ENCODE results near the gene LAMP2. TPM values are rescaled to one million over a fixed set of nuclear protein-coding genes. Genes with fewer than 3 reads are reported as not detected.

LAMP2 gene
- total RNA-seq (2021) (92.4 and 123 TPM in 2 replicates), Bru-seq, nascent RNA (percentile 87 among the genes with signal in this experiment), BruChase-seq, experiment 1, labeled RNA remaining after a 2-hour chase (percentile 91 among the genes with signal in this experiment), BruChase-seq, experiment 2, labeled RNA remaining after a 6-hour chase (percentile 90 among the genes with signal in this experiment)
- long read RNA-seq, full-length matches to known transcripts: 469 of 501 reads
- long read RNA-seq, partial matches to known transcripts: 2 of 501 reads
- long read RNA-seq, other reads (novel, unspliced or antisense): 30 of 501 reads

DNA sequence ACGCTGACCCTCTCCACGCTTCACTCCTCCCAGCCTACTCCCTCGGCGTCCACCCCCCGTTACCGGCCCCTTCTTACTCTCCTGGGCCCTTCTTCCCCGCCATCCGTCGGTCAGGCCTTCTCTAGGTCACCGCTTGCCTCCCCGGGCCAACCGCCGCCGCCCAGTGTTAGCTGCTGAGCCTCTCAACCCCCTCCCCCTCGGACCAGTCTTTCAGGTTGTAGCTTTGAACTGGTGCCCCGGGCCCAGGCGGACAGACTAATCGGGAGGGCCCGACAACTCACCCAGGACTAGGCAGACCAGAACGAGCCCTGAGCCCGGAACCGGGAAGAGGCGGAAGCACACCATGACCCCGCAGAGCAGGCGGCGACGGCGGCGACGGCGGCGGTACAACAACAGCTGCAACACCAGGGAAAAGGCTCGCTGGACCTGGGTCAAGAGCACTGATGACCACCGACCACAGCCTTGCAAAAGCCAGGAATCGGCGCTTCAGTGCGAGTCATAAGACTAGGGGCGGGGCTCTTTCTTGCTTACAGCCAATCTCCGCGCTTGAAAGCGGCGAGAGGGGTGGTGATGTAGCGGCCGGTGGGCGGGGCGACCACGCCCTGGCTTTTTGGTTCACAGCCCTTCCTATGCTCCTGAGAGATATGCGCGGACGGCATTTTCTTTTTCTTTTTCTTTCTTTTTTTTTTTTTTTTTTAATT lies at the start of gene LAMP2:
Gene LAMP2 (minus strand): TSS at position 472 of the 701 bp plus-strand sequence. CDS start 127 bp downstream, at position 345.
- DNase-seq: peak; percentile 86 to 91
- peak within 1 kb of the TSS; percentile 85 for H3K27ac ChIP-seq
- H3K4me1 ChIP-seq (replicated peaks; ENCODE audit: insufficient read depth): peaks cover 14% of the 10 kb centered on the region
- no peaks in the 10 kb centered on the region for H3K9me2 ChIP-seq (ENCODE audit: insufficient read depth)
- ChIA-PET POLR2A (ENCODE audit: unreplicated experiment) (interaction anchor here (0.8 kb wide), 1 partner anchor 30 kb away, joined by 5 read pairs; no protein-coding TSS in a partner anchor), CTCF (interaction anchor here (1.3 kb wide), 1 partner anchor 17 kb away, joined by 5 read pairs; no protein-coding TSS in a partner anchor)
- intact Hi-C loops (cut with micrococcal nuclease; ENCODE audit: unreplicated experiment): loop anchor here (2.0 to 10.0 kb wide), 3 partner anchors 18 to 374 kb away; partner anchors contain the start of gene ZBTB33
- no peaks in the 10 kb centered on the region; the same call in 1 of the 2 replicates for H3F3A ChIP-seq (ENCODE audit: insufficient read depth, low read depth)
- H4K20me1 ChIP-seq (ENCODE audit: insufficient read depth): no peaks in the 10 kb centered on the region; the same call in 1 of the 2 replicates
- no TSS peak for BruUV-seq (replicated peaks)
- H3K27me3 ChIP-seq (ENCODE audit: insufficient read depth, low read depth): no peaks in the 10 kb centered on the region
- H2AFZ ChIP-seq: peak within 1 kb of the TSS; percentile 96
- no peak for TF ChIP-seq EZH2 (IDR thresholded peaks at IDR 0.05; ENCODE audit: low read depth)
- TF ChIP-seq, protein P1, sequence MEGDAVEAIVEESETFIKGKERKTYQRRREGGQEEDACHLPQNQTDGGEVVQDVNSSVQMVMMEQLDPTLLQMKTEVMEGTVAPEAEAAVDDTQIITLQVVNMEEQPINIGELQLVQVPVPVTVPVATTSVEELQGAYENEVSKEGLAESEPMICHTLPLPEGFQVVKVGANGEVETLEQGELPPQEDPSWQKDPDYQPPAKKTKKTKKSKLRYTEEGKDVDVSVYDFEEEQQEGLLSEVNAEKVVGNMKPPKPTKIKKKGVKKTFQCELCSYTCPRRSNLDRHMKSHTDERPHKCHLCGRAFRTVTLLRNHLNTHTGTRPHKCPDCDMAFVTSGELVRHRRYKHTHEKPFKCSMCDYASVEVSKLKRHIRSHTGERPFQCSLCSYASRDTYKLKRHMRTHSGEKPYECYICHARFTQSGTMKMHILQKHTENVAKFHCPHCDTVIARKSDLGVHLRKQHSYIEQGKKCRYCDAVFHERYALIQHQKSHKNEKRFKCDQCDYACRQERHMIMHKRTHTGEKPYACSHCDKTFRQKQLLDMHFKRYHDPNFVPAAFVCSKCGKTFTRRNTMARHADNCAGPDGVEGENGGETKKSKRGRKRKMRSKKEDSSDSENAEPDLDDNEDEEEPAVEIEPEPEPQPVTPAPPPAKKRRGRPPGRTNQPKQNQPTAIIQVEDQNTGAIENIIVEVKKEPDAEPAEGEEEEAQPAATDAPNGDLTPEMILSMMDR (conservative IDR thresholded peaks at IDR 0.05): no peak
- H3K4me2 ChIP-seq: peak within 1 kb of the TSS; percentile 87
- peaks cover 49% of the 10 kb centered on the region for H3K79me2 ChIP-seq (ENCODE audit: low read depth)
- H3K4me3 ChIP-seq: peak within 1 kb of the TSS; percentile 81
- no peaks in the 10 kb centered on the region for H3K36me3 ChIP-seq (ENCODE audit: low read depth)
- no peaks in the 10 kb centered on the region for H3K9me3 ChIP-seq (ENCODE audit: insufficient read depth, low read depth)

DNA sequence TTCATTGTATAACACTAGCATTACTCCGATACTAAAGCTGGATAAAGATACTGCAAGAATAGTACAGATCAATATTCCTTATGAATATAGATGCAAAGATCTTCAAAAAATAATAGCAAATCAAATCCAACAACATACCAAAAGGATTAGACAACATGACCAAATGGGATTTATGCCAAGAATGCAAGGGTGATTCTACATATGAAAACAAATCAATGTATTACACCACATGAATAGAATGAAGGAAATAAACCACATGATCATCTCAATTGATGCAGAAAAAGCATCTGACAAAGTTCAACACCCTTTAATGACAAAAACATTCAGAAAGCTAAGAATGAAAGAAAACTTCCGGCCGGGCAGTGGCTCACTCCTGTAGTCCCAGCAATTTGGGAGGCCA lies 48.8 kb upstream of the LAMP2 start:
- no peak for TF ChIP-seq EZH2 (IDR thresholded peaks at IDR 0.05; ENCODE audit: low read depth)
- TF ChIP-seq, protein P1 (conservative IDR thresholded peaks at IDR 0.05): no peak
- no peaks in the 10 kb centered on the region for H3K9me3 ChIP-seq (ENCODE audit: insufficient read depth, low read depth)
- no TSS peak for BruUV-seq (replicated peaks)
- H3K27ac ChIP-seq: peak overlapping the region; percentile 65
- H3K9me2 ChIP-seq (ENCODE audit: insufficient read depth): no peaks in the 10 kb centered on the region
- peaks cover 6% of the 10 kb centered on the region; the same call in 1 of the 2 replicates for H3K36me3 ChIP-seq (ENCODE audit: low read depth)
- peak in 1 of 2 experiments; percentile 88 for DNase-seq
- ChIA-PET POLR2A (ENCODE audit: unreplicated experiment) (no interaction called here), CTCF (interaction anchor here (0.6 kb wide), 1 partner anchor 202 kb away, joined by 3 read pairs; no protein-coding TSS in a partner anchor)
- H3K4me2 ChIP-seq: peak overlapping the region; percentile 9
- no peaks in the 10 kb centered on the region for H3K79me2 ChIP-seq (ENCODE audit: low read depth)
- no peak overlapping the region for H3K4me3 ChIP-seq
- H2AFZ ChIP-seq: no peak overlapping the region
- H4K20me1 ChIP-seq (ENCODE audit: insufficient read depth): no peaks in the 10 kb centered on the region
- no peaks in the 10 kb centered on the region for H3K27me3 ChIP-seq (ENCODE audit: insufficient read depth, low read depth)
- peaks cover 22% of the 10 kb centered on the region for H3F3A ChIP-seq (ENCODE audit: insufficient read depth, low read depth)
- peaks cover 22% of the 10 kb centered on the region for H3K4me1 ChIP-seq (replicated peaks; ENCODE audit: insufficient read depth)
- intact Hi-C loops (cut with micrococcal nuclease; ENCODE audit: unreplicated experiment): no loop called here

DNA sequence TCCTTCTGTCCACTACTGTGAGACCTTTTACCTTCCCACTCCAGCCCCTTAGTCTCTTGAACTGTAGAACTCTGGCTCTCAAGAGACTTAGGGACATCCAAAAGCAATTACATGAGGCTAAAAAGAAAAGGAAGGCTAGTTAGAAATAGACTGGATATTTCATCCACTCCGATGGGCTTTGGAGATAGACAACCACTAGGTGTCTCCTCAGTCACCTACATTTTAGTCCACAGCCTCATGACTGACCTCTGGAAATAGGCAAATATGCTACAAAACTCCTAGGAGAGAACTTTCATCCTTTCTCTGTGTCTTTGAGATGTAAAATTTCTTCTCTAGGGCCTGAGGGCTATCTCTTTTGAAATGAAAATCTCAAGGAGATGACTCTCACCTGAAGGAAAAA lies 45.1 kb upstream of the LAMP2 start:
- no peak for DNase-seq

More for the DNA sequence above, 45.1 kb upstream of the LAMP2 start:
- Histone ChIP-seq H3K36me3 (ENCODE audit: low read depth) (no peaks in the 10 kb centered on the region), H3K27me3 (ENCODE audit: insufficient read depth, low read depth) (no peaks in the 10 kb centered on the region), H3K27ac (peak overlapping the region; percentile 10; the same call in 1 of the 2 replicates), H3K9me3 (ENCODE audit: insufficient read depth, low read depth) (no peaks in the 10 kb centered on the region), H3F3A (ENCODE audit: insufficient read depth, low read depth) (peaks cover 18% of the 10 kb centered on the region), H3K79me2 (ENCODE audit: low read depth) (no peaks in the 10 kb centered on the region), H3K9me2 (ENCODE audit: insufficient read depth) (no peaks in the 10 kb centered on the region), H2AFZ (no peak overlapping the region), H3K4me2 (no peak overlapping the region), H3K4me3 (no peak overlapping the region), H4K20me1 (ENCODE audit: insufficient read depth) (no peaks in the 10 kb centered on the region), H3K4me1 (replicated peaks; ENCODE audit: insufficient read depth) (peaks cover 22% of the 10 kb centered on the region)
- CTCF ChIA-PET: no interaction called here
- POLR2A ChIA-PET (ENCODE audit: unreplicated experiment): no interaction called here
- TF ChIP-seq EZH2 (IDR thresholded peaks at IDR 0.05; ENCODE audit: low read depth): no peak
- TF ChIP-seq, protein P1 (conservative IDR thresholded peaks at IDR 0.05): peak; percentile 75
- BruUV-seq (replicated peaks): no TSS peak
- intact Hi-C loops (cut with micrococcal nuclease; ENCODE audit: unreplicated experiment): loop anchor here (1.0 kb wide), 1 partner anchor 146 kb away; no protein-coding TSS in a partner anchor

Data from PC-9 (cell line).